Vagina (tissue), 2 donors: Measurements from ENCODE around the gene UBE2O.
"Not testable (repeated sequence)": the region's sequence is repeated elsewhere in the genome, so short reads cannot be mapped to it uniquely, and the experiment has no call there.

Experiments used
- POLR2A ChIP-seq, 2 donors: fragments of 450-650 bp; IDR thresholded peaks; one replicate each; pipeline ENCODE4 v1.6.1; 2017; ENCODE audit warnings: antibody characterized with exemption in 2 of 2, mild to moderate bottlenecking in 2 of 2, moderate library complexity in 2 of 2
- TF ChIP-seq, protein P1 (sequence below), 3 experiments: fragments of 450-650 bp in 2 of 3; fragments of 200-600 bp in 1 of 3; sonication (generic) in 1 of 3; IDR thresholded peaks; one replicate each; pipeline ENCODE4 v1.5.1; 2017 to 2019; ENCODE audit warnings: antibody characterized with exemption in 3 of 3, mild to moderate bottlenecking in 2 of 3, moderate library complexity in 2 of 3

DNA sequence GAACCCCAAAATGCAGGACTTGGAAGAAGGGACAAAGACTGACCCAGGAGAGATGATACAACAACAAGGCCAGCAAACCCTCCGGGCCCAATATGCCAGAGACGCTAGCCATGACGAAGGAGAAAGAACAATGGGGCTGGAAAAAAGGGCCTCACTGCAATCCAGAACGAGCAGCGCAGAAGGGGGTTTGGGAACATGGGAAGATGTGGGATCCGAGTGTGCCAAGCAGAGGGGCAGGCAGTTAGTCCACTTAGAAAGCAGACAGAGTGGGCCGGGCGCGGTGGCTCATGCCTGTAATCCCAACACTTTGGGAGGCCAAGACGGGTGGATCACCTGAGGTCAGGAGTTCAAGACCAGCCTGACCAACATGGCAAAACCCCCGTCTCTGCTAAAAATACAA is 106.0 kb downstream of the UBE2O start:
- TF ChIP-seq, protein P1, sequence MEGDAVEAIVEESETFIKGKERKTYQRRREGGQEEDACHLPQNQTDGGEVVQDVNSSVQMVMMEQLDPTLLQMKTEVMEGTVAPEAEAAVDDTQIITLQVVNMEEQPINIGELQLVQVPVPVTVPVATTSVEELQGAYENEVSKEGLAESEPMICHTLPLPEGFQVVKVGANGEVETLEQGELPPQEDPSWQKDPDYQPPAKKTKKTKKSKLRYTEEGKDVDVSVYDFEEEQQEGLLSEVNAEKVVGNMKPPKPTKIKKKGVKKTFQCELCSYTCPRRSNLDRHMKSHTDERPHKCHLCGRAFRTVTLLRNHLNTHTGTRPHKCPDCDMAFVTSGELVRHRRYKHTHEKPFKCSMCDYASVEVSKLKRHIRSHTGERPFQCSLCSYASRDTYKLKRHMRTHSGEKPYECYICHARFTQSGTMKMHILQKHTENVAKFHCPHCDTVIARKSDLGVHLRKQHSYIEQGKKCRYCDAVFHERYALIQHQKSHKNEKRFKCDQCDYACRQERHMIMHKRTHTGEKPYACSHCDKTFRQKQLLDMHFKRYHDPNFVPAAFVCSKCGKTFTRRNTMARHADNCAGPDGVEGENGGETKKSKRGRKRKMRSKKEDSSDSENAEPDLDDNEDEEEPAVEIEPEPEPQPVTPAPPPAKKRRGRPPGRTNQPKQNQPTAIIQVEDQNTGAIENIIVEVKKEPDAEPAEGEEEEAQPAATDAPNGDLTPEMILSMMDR (IDR thresholded peaks at IDR 0.05) = not testable (repeated sequence)
- not testable (repeated sequence) for TF ChIP-seq POLR2A (IDR thresholded peaks at IDR 0.05)
